Glutamatergic neuron (in vitro differentiated cells): Measurements from ENCODE around the gene GLI3. TPM values are rescaled to one million over a fixed set of nuclear protein-coding genes. Genes with fewer than 3 reads are reported as not detected.

Experiments
- DNase-seq: peaks from one replicate; pipeline ENCODE4 v3.0.0; 2022
- H3K27ac Mint-ChIP-seq: one replicate; pipeline ENCODE4 v1.8.0; 2020; ENCODE audit warnings: mild to moderate bottlenecking, mixed read lengths, inconsistent platforms; ENCODE audit not compliant: unreplicated experiment
- H3K27me3 Mint-ChIP-seq: one replicate; pipeline ENCODE4 v1.8.0; 2020; ENCODE audit warnings: mild to moderate bottlenecking, moderate library complexity, mixed read lengths, inconsistent platforms; ENCODE audit not compliant: unreplicated experiment
- H3K36me3 Mint-ChIP-seq: one replicate; pipeline ENCODE4 v1.8.0; 2020; ENCODE audit warnings: mild to moderate bottlenecking, mixed read lengths, inconsistent platforms; ENCODE audit not compliant: unreplicated experiment
- H3K4me1 Mint-ChIP-seq: one replicate; pipeline ENCODE4 v1.8.0; 2020; ENCODE audit warnings: mild to moderate bottlenecking, low read depth, mixed read lengths, inconsistent platforms; ENCODE audit not compliant: unreplicated experiment
- H3K4me3 Mint-ChIP-seq: one replicate; pipeline ENCODE4 v1.8.0; 2020; ENCODE audit warnings: mild to moderate bottlenecking, mixed read lengths, inconsistent platforms; ENCODE audit not compliant: unreplicated experiment
- H3K9me3 Mint-ChIP-seq: one replicate; pipeline ENCODE4 v1.8.0; 2020; ENCODE audit warnings: mild to moderate bottlenecking, moderate library complexity, mixed read lengths, inconsistent platforms; ENCODE audit not compliant: unreplicated experiment
- CTCF ChIP-seq: fragments of 200-600 bp; sonication (generic); IDR thresholded peaks from one replicate; pipeline ENCODE4 v1.5.0; 2021; ENCODE audit not compliant: partially characterized antibody, unreplicated experiment
- total RNA-seq: library from RNA; stranded (reverse); fragmentation: NEBNext Ultra II Directional; extraction: Animal tissue kit (Norgen Biotek cat#: 25700); gene quantifications from one replicate; pipeline ENCODE4 v1.2.1, GENCODE V29; 2021; ENCODE audit not compliant: unreplicated experiment

GLI3 gene
- total RNA-seq, 1 donor from 2014 or later = 2.9 TPM

GRCh38 chr7:41978858-41979257 lies 258.2 kb downstream of the GLI3 start:
- TF ChIP-seq CTCF = no peak
- Mint-ChIP-seq H3K4me3 (no peak overlapping the region), H3K36me3 (no peaks in the 10 kb centered on the region), H3K27ac (no peak overlapping the region), H3K4me1 (no peaks in the 10 kb centered on the region), H3K27me3 (peaks cover 1% of the 10 kb centered on the region), H3K9me3 (no peaks in the 10 kb centered on the region)
- no peak for DNase-seq

GRCh38 chr7:41977661-41978060 lies 259.3 kb downstream of the GLI3 start:
- Mint-ChIP-seq H3K9me3 (no peaks in the 10 kb centered on the region), H3K4me1 (no peaks in the 10 kb centered on the region), H3K27ac (no peak overlapping the region), H3K36me3 (no peaks in the 10 kb centered on the region), H3K4me3 (no peak overlapping the region), H3K27me3 (peaks cover 1% of the 10 kb centered on the region)
- TF ChIP-seq CTCF = no peak
- no peak for DNase-seq

- Mint-ChIP-seq H3K36me3 (no peaks in the 10 kb centered on the region), H3K4me3 (no peak overlapping the region), H3K9me3 (no peaks in the 10 kb centered on the region), H3K4me1 (no peaks in the 10 kb centered on the region), H3K27ac (no peak overlapping the region), H3K27me3 (peaks cover 1% of the 10 kb centered on the region)
- no peak for DNase-seq
- TF ChIP-seq CTCF = peak; percentile 78
Measured at GRCh38 chr7:41977151-41977651, 259.8 kb downstream of the GLI3 start.

GRCh38 chr7:41976411-41976810 lies 260.6 kb downstream of the GLI3 start:
- no peaks in the 10 kb centered on the region for H3K27me3 Mint-ChIP-seq
- TF ChIP-seq CTCF = no peak
- H3K9me3 Mint-ChIP-seq = no peaks in the 10 kb centered on the region
- no peak for DNase-seq
- no peak overlapping the region for H3K27ac Mint-ChIP-seq
- no peaks in the 10 kb centered on the region for H3K36me3 Mint-ChIP-seq
- no peaks in the 10 kb centered on the region for H3K4me1 Mint-ChIP-seq
- no peak overlapping the region for H3K4me3 Mint-ChIP-seq

- H3K9me3 Mint-ChIP-seq = no peaks in the 10 kb centered on the region
- H3K4me3 Mint-ChIP-seq = no peak overlapping the region
- no peaks in the 10 kb centered on the region for H3K27me3 Mint-ChIP-seq
- H3K4me1 Mint-ChIP-seq = no peaks in the 10 kb centered on the region
- H3K36me3 Mint-ChIP-seq = no peaks in the 10 kb centered on the region
- no peak overlapping the region for H3K27ac Mint-ChIP-seq
- no peak for TF ChIP-seq CTCF
- no peak for DNase-seq
Measured at GRCh38 chr7:41975849-41976248, 261.2 kb downstream of the GLI3 start.
